ENCODE results near the gene EXOSC7.

Gene EXOSC7

GRCh38 chr3:45029661-45030060 lies 53.6 kb downstream of the EXOSC7 start:
- CTCF ChIA-PET = interaction anchor here (0.8 to 1.5 kb wide), 2 partner anchors 181 to 627 kb away, joined by 4 read pairs; no protein-coding TSS in a partner anchor

GRCh38 chr3:45031531-45031930 lies 55.5 kb downstream of the EXOSC7 start:
- CTCF ChIA-PET = interaction anchor here (1.5 kb wide), 1 partner anchor 9 kb away, joined by 5 read pairs; no protein-coding TSS in a partner anchor
- DNase-seq = no peak
- no peaks in the 10 kb centered on the region for H3K9me3 Mint-ChIP-seq
- H3K27me3 Mint-ChIP-seq = peaks cover 69% of the 10 kb centered on the region
- no peak overlapping the region for H3K27ac Mint-ChIP-seq
- H3K36me3 Mint-ChIP-seq = no peaks in the 10 kb centered on the region
- no peak overlapping the region for H3K4me3 Mint-ChIP-seq
- peaks cover 26% of the 10 kb centered on the region for H3K4me1 Mint-ChIP-seq

More at GRCh38 chr3:45029661-45030060, 53.6 kb downstream of the EXOSC7 start:
- Mint-ChIP-seq H3K36me3 (no peaks in the 10 kb centered on the region), H3K27me3 (peaks cover 62% of the 10 kb centered on the region), H3K9me3 (no peaks in the 10 kb centered on the region), H3K27ac (no peak overlapping the region), H3K4me1 (peaks cover 9% of the 10 kb centered on the region), H3K4me3 (no peak overlapping the region)
- no peak for DNase-seq

GRCh38 chr3:45032113-45032512 lies 56.1 kb downstream of the EXOSC7 start:
- H3K36me3 Mint-ChIP-seq = no peaks in the 10 kb centered on the region
- H3K27ac Mint-ChIP-seq = no peak overlapping the region
- no peaks in the 10 kb centered on the region for H3K9me3 Mint-ChIP-seq
- no peak overlapping the region for H3K4me3 Mint-ChIP-seq
- H3K27me3 Mint-ChIP-seq = peaks cover 69% of the 10 kb centered on the region
- DNase-seq = no peak
- CTCF ChIA-PET = no interaction called here
- peaks cover 28% of the 10 kb centered on the region for H3K4me1 Mint-ChIP-seq

GRCh38 chr3:45033791-45034190 lies 57.7 kb downstream of the EXOSC7 start:
- Mint-ChIP-seq H3K4me1 (peaks cover 33% of the 10 kb centered on the region), H3K4me3 (no peak overlapping the region), H3K27ac (no peak overlapping the region), H3K9me3 (no peaks in the 10 kb centered on the region), H3K36me3 (no peaks in the 10 kb centered on the region), H3K27me3 (peaks cover 71% of the 10 kb centered on the region)
- CTCF ChIA-PET = interaction anchor here (2.4 to 17.4 kb wide), 2 partner anchors 175 to 626 kb away, joined by 5 to 390 read pairs; no protein-coding TSS in a partner anchor
- no peak for DNase-seq

GRCh38 chr3:45034612-45035252 lies 58.7 kb downstream of the EXOSC7 start:
- Mint-ChIP-seq H3K27ac (peak overlapping the region; percentile 43), H3K27me3 (peaks cover 75% of the 10 kb centered on the region), H3K4me3 (peak overlapping the region; percentile 29)

GRCh38 chr3:45035441-45036301 lies 59.6 kb downstream of the EXOSC7 start:
- Mint-ChIP-seq H3K36me3 (no peaks in the 10 kb centered on the region), H3K4me3 (peak overlapping the region; percentile 39), H3K27ac (no peak overlapping the region), H3K27me3 (peaks cover 71% of the 10 kb centered on the region), H3K9me3 (no peaks in the 10 kb centered on the region), H3K4me1 (peaks cover 39% of the 10 kb centered on the region)
- CTCF ChIA-PET = interaction anchor here (1.0 to 17.4 kb wide), 9 partner anchors 8 to 626 kb away, joined by 3 to 390 read pairs (median 5); no protein-coding TSS in a partner anchor
- peak; percentile 45 for DNase-seq

More at GRCh38 chr3:45034612-45035252, 58.7 kb downstream of the EXOSC7 start:
- no peaks in the 10 kb centered on the region for H3K9me3 Mint-ChIP-seq
- H3K36me3 Mint-ChIP-seq = no peaks in the 10 kb centered on the region
- H3K4me1 Mint-ChIP-seq = peaks cover 33% of the 10 kb centered on the region
- CTCF ChIA-PET = interaction anchor here (2.4 to 17.4 kb wide), 3 partner anchors 43 to 625 kb away, joined by 5 to 390 read pairs (median 16); no protein-coding TSS in a partner anchor
- DNase-seq = peak; percentile 62

GRCh38 chr3:45037720-45038455 lies 61.8 kb downstream of the EXOSC7 start:
- peaks cover 71% of the 10 kb centered on the region for H3K27me3 Mint-ChIP-seq
- H3K4me1 Mint-ChIP-seq = peaks cover 59% of the 10 kb centered on the region
- no peaks in the 10 kb centered on the region for H3K9me3 Mint-ChIP-seq
- CTCF ChIA-PET = interaction anchor here (0.7 to 17.4 kb wide), 14 partner anchors 46 to 889 kb away, joined by 3 to 390 read pairs (median 5); no protein-coding TSS in a partner anchor
- no peaks in the 10 kb centered on the region for H3K36me3 Mint-ChIP-seq
- H3K27ac Mint-ChIP-seq = no peak overlapping the region
- DNase-seq = peak; percentile 96
- H3K4me3 Mint-ChIP-seq = no peak overlapping the region

GRCh38 chr3:45041666-45042065 lies 65.6 kb downstream of the EXOSC7 start:
- CTCF ChIA-PET = interaction anchor here (1.0 to 17.4 kb wide), 23 partner anchors 11 to 674 kb away, joined by 3 to 390 read pairs (median 4); no protein-coding TSS in a partner anchor
- no peaks in the 10 kb centered on the region for H3K9me3 Mint-ChIP-seq
- H3K27me3 Mint-ChIP-seq = peaks cover 58% of the 10 kb centered on the region
- peak overlapping the region; percentile 9 for H3K27ac Mint-ChIP-seq
- peak; percentile 47 for DNase-seq
- no peak overlapping the region for H3K4me3 Mint-ChIP-seq
- peaks cover 33% of the 10 kb centered on the region for H3K4me1 Mint-ChIP-seq
- H3K36me3 Mint-ChIP-seq = no peaks in the 10 kb centered on the region

GRCh38 chr3:45042162-45042561 lies 66.1 kb downstream of the EXOSC7 start:
- Mint-ChIP-seq H3K27ac (no peak overlapping the region), H3K36me3 (no peaks in the 10 kb centered on the region), H3K9me3 (no peaks in the 10 kb centered on the region), H3K4me3 (no peak overlapping the region), H3K4me1 (peaks cover 31% of the 10 kb centered on the region), H3K27me3 (peaks cover 58% of the 10 kb centered on the region)
- DNase-seq = no peak
- CTCF ChIA-PET = interaction anchor here (0.9 to 17.4 kb wide), 19 partner anchors 12 to 673 kb away, joined by 3 to 390 read pairs (median 4); no protein-coding TSS in a partner anchor

GRCh38 chr3:45043728-45044299 lies 67.8 kb downstream of the EXOSC7 start:
- no peak for DNase-seq
- CTCF ChIA-PET = interaction anchor here (1.1 to 17.4 kb wide), 4 partner anchors 14 to 456 kb away, joined by 3 to 390 read pairs (median 14); no protein-coding TSS in a partner anchor
- no peaks in the 10 kb centered on the region for H3K36me3 Mint-ChIP-seq
- H3K27me3 Mint-ChIP-seq = peaks cover 67% of the 10 kb centered on the region
- no peak overlapping the region for H3K27ac Mint-ChIP-seq
- H3K9me3 Mint-ChIP-seq = no peaks in the 10 kb centered on the region
- H3K4me1 Mint-ChIP-seq = peaks cover 26% of the 10 kb centered on the region
- no peak overlapping the region for H3K4me3 Mint-ChIP-seq

GRCh38 chr3:45048244-45048643 lies 72.2 kb downstream of the EXOSC7 start:
- no peak for DNase-seq
- no peaks in the 10 kb centered on the region for H3K4me1 Mint-ChIP-seq
- H3K27ac Mint-ChIP-seq = no peak overlapping the region
- no peak overlapping the region for H3K4me3 Mint-ChIP-seq
- peaks cover 84% of the 10 kb centered on the region for H3K27me3 Mint-ChIP-seq
- no peaks in the 10 kb centered on the region for H3K9me3 Mint-ChIP-seq
- CTCF ChIA-PET = interaction anchor here (2.1 to 17.4 kb wide), 2 partner anchors 161 to 611 kb away, joined by 5 to 390 read pairs; no protein-coding TSS in a partner anchor
- H3K36me3 Mint-ChIP-seq = no peaks in the 10 kb centered on the region

GRCh38 chr3:45049807-45050206 lies 73.8 kb downstream of the EXOSC7 start:
- CTCF ChIA-PET = interaction anchor here (17.4 kb wide), 1 partner anchor 159 kb away, joined by 390 read pairs; no protein-coding TSS in a partner anchor
- peaks cover 85% of the 10 kb centered on the region for H3K27me3 Mint-ChIP-seq
- H3K36me3 Mint-ChIP-seq = no peaks in the 10 kb centered on the region
- no peak overlapping the region for H3K27ac Mint-ChIP-seq
- no peak overlapping the region for H3K4me3 Mint-ChIP-seq
- no peak for DNase-seq
- H3K4me1 Mint-ChIP-seq = peaks cover 12% of the 10 kb centered on the region
- no peaks in the 10 kb centered on the region for H3K9me3 Mint-ChIP-seq

GRCh38 chr3:45051685-45052084 lies 75.6 kb downstream of the EXOSC7 start:
- Mint-ChIP-seq H3K9me3 (no peaks in the 10 kb centered on the region), H3K4me3 (no peak overlapping the region), H3K27ac (no peak overlapping the region), H3K4me1 (peaks cover 20% of the 10 kb centered on the region), H3K36me3 (no peaks in the 10 kb centered on the region), H3K27me3 (peaks cover 76% of the 10 kb centered on the region)
- DNase-seq = no peak
- CTCF ChIA-PET = interaction anchor here (0.9 to 6.6 kb wide), 3 partner anchors 11 to 160 kb away, joined by 3 to 49 read pairs (median 3); no protein-coding TSS in a partner anchor

Data from activated naive CD4-positive, alpha-beta T cell treated with anti-CD3 and anti-CD28 coated beads, Interleukin-2, amount 10 ng/mL, durations not matched to agents 7 days and 5 days (primary cell).